HepG2 (cell line): Measurements from ENCODE around the gene MDFI. TPM values are rescaled to one million over a fixed set of nuclear protein-coding genes. Genes with fewer than 3 reads are reported as not detected.
A peak's percentile ranks its signal among the peaks of the same experiment; 100 is the strongest.

Experiments used
- EHMT2 ChIP-seq: fragments of 200-600 bp; sonication (generic); IDR thresholded peaks from 2 replicates; pipeline ENCODE4 v1.7.0; 2017; ENCODE audit warnings: antibody characterized with exemption, low read depth, low read length, borderline replicate concordance
- GTF2F1 ChIP-seq: fragments of 150-350 bp; IDR thresholded peaks from 2 replicates; pipeline ENCODE4 v1.6.1; 2014; ENCODE audit warnings: low read length
- HNF1A ChIP-seq, 2 experiments: sonication (generic) in 1 of 2; formaldehyde crosslinking in 1 of 2; IDR thresholded peaks; 2 replicates each; pipeline versions ENCODE4 v1.4.0 to v1.6.1; 2016 to 2020; ENCODE audit warnings: borderline replicate concordance in 1 of 2, low read depth in 1 of 2, mild to moderate bottlenecking in 1 of 2, missing genetic modification reagents in 1 of 2
- HNF4A ChIP-seq: sonication (generic); formaldehyde crosslinking; IDR thresholded peaks from 2 replicates; pipeline ENCODE4 v1.4.0; 2020; ENCODE audit warnings: missing genetic modification reagents
- MBD4 ChIP-seq: IDR thresholded peaks from 2 replicates; pipeline ENCODE4 v1.6.1; 2012; ENCODE audit warnings: low read length, inconsistent platforms, borderline replicate concordance
- NFATC3 ChIP-seq: sonication (generic); formaldehyde crosslinking; IDR thresholded peaks from 2 replicates; pipeline ENCODE4 v1.5.1; 2020; ENCODE audit warnings: mild to moderate bottlenecking, missing genetic modification reagents
- NFE2L1 ChIP-seq: sonication (generic); formaldehyde crosslinking; IDR thresholded peaks from 2 replicates; pipeline ENCODE4 v1.4.0; 2020; ENCODE audit warnings: missing genetic modification reagents, mild to moderate bottlenecking, borderline replicate concordance
- NR2F6 ChIP-seq, 2 experiments: IDR thresholded peaks; 2 replicates each; pipeline ENCODE4 v1.6.1; 2016; ENCODE audit warnings: antibody characterized with exemption in 1 of 2, mild to moderate bottlenecking in 1 of 2
- PITX1 ChIP-seq: sonication (generic); formaldehyde crosslinking; IDR thresholded peaks from 2 replicates; pipeline ENCODE4 v1.5.1; 2020; ENCODE audit warnings: mild to moderate bottlenecking, missing genetic modification reagents
- REPIN1 ChIP-seq: sonication (generic); formaldehyde crosslinking; IDR thresholded peaks from 2 replicates; pipeline ENCODE4 v1.8.0; 2022; ENCODE audit warnings: missing genetic modification reagents, low read depth, mild to moderate bottlenecking, borderline replicate concordance
- THAP7 ChIP-seq: sonication (generic); formaldehyde crosslinking; IDR thresholded peaks from 2 replicates; pipeline ENCODE4 v1.8.1; 2023; ENCODE audit warnings: mild to moderate bottlenecking, missing genetic modification reagents
- ZKSCAN8 ChIP-seq: IDR thresholded peaks from 2 replicates; pipeline ENCODE4 v1.6.1; 2016; ENCODE audit warnings: borderline replicate concordance, missing genetic modification reagents, missing compliant biosample characterization
- ZNF260 ChIP-seq: sonication (generic); formaldehyde crosslinking; IDR thresholded peaks from 2 replicates; pipeline ENCODE4 v1.4.0; 2020; ENCODE audit warnings: missing genetic modification reagents, low read depth, mild to moderate bottlenecking, borderline replicate concordance
- ZNF263 ChIP-seq: sonication (generic); formaldehyde crosslinking; IDR thresholded peaks from 2 replicates; pipeline ENCODE4 v1.4.0; 2020; ENCODE audit warnings: missing genetic modification reagents
- ZNF281 ChIP-seq: sonication (generic); formaldehyde crosslinking; IDR thresholded peaks from 2 replicates; pipeline ENCODE4 v1.4.0; 2020; ENCODE audit warnings: missing genetic modification reagents, borderline replicate concordance
- ZNF567 ChIP-seq: sonication (generic); formaldehyde crosslinking; IDR thresholded peaks from 2 replicates; pipeline ENCODE4 v1.8.1; 2023; ENCODE audit warnings: mild to moderate bottlenecking, missing genetic modification reagents, borderline replicate concordance
- polyA plus RNA-seq, 8 experiments: library from polyadenylated mRNA; depleted of rRNA in 3 of 8; stranded (reverse) in 7 of 8; unstranded in 1 of 8; fragments of >200 nt; fragmentation: Illumina TruSeq in 4 of 8; extraction: Trizol in 4 of 8; gene quantifications; 2 replicates each; pipeline versions ENCODE4 v1.2.1 to v1.2.3, GENCODE V29; 2011 to 2016; ENCODE audit warnings: low read depth in 4 of 8, missing spikeins in 1 of 8, mixed read lengths in 1 of 8; ENCODE audit not compliant: insufficient read depth in 1 of 8
- total RNA-seq, 5 experiments: library from RNA; depleted of rRNA; stranded (reverse); fragments of >200 nt; fragmentation: Illumina TruSeq; extraction: Trizol; gene quantifications; 2 replicates each; pipeline ENCODE4 v1.2.3, GENCODE V29; 2016; ENCODE audit warnings: low read depth in 1 of 5
- TF ChIP-seq, protein P1 (sequence below): sonication (generic); formaldehyde crosslinking; IDR thresholded peaks from 2 replicates; pipeline ENCODE4 v1.5.0; 2020; ENCODE audit warnings: mild to moderate bottlenecking, missing genetic modification reagents, moderate library complexity

Gene MDFI
- total and polyA plus RNA-seq, 2 of the 13 experiments (the other 11 are each of a cell fraction or from before 2014, with no cell fraction given), result 0.28 TPM; not detected in 1

DNA sequence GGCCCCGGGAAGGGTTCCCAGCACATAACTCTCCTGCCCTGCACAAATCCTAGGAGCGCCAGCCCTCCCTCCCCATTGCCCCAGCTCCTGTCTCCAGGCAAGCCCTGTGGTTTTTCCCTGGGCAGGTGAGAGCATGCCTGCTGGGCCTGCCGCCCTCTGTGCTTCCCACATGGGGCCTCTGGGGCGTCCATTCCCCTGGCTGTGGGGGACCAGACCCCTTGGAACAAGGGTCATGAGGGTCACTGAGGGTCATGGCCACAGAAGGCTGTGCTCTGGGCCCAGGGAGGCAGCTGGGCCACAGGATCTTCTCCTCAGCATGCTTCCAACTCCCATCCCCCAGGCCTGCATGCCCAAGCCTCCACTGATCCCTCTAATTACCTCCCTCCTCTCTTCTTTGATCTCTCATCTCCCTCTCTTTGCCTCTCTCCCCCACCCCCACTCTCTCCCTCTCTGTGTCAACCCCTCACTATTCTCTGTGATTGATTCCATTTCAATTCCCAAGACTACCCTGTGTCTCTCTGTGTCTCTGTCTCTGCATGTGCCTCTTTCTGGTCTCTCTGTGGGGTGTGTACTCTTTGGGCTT is 6.1 kb downstream of the MDFI start (continued):
- peak; percentile 41; the same call in 1 of the 2 replicates for TF ChIP-seq ZNF281 (CRISPR knock-in tag)
- TF ChIP-seq EHMT2, result no peak
- no peak for TF ChIP-seq MBD4
- no peak for TF ChIP-seq HNF1A (IDR thresholded peaks at IDR 0.05; ENCODE audit: low read depth)
- TF ChIP-seq HNF1A (CRISPR knock-in tag; IDR thresholded peaks at IDR 0.05; ENCODE audit: borderline replicate concordance), result no peak
- TF ChIP-seq PITX1 (CRISPR knock-in tag), result peak; percentile 49; the same call in 1 of the 2 replicates
- no peak for TF ChIP-seq ZNF567 (CRISPR knock-in tag)
- TF ChIP-seq HNF4A (CRISPR knock-in tag), result peak; percentile 53; the same call in 1 of the 2 replicates
- TF ChIP-seq, protein P1, sequence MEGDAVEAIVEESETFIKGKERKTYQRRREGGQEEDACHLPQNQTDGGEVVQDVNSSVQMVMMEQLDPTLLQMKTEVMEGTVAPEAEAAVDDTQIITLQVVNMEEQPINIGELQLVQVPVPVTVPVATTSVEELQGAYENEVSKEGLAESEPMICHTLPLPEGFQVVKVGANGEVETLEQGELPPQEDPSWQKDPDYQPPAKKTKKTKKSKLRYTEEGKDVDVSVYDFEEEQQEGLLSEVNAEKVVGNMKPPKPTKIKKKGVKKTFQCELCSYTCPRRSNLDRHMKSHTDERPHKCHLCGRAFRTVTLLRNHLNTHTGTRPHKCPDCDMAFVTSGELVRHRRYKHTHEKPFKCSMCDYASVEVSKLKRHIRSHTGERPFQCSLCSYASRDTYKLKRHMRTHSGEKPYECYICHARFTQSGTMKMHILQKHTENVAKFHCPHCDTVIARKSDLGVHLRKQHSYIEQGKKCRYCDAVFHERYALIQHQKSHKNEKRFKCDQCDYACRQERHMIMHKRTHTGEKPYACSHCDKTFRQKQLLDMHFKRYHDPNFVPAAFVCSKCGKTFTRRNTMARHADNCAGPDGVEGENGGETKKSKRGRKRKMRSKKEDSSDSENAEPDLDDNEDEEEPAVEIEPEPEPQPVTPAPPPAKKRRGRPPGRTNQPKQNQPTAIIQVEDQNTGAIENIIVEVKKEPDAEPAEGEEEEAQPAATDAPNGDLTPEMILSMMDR (CRISPR knock-in tag), result no peak
- no peak for TF ChIP-seq ZKSCAN8 (CRISPR knock-in tag)
- no peak for TF ChIP-seq GTF2F1
- no peak for TF ChIP-seq ZNF260 (CRISPR knock-in tag)
- peak; percentile 39 for TF ChIP-seq NR2F6 (IDR thresholded peaks at IDR 0.05)
- no peak for TF ChIP-seq NR2F6 (CRISPR knock-in tag; IDR thresholded peaks at IDR 0.05)
- peak; percentile 86 for TF ChIP-seq ZNF263 (CRISPR knock-in tag)
- no peak for TF ChIP-seq NFE2L1
- TF ChIP-seq NFATC3, result no peak
- no peak for TF ChIP-seq REPIN1
- TF ChIP-seq THAP7 (CRISPR knock-in tag), result no peak
